Colonic mucosa (tissue), 4 donors: ENCODE data around the gene ZNF488. TPM values are rescaled to one million over a fixed set of nuclear protein-coding genes. Genes with fewer than 3 reads are reported as not detected.

Experiments
- DNase-seq: peaks from one replicate; pipeline ENCODE4 v3.0.0-alpha.2; 2020
- H3K27ac ChIP-seq: fragments of 200-600 bp; one replicate; pipeline ENCODE4 v1.8.0; 2021
- H3K27me3 ChIP-seq: fragments of 200-600 bp; one replicate; pipeline ENCODE4 v1.8.0; 2021
- H3K36me3 ChIP-seq: fragments of 200-600 bp; one replicate; pipeline ENCODE4 v1.8.0; 2021
- H3K4me1 ChIP-seq: fragments of 200-600 bp; one replicate; pipeline ENCODE4 v1.8.0; 2021; ENCODE audit warnings: mild to moderate bottlenecking
- H3K4me3 ChIP-seq: fragments of 200-600 bp; one replicate; pipeline ENCODE4 v1.8.0; 2021
- H3K9ac ChIP-seq, 2 donors: one replicate each; pipeline ENCODE4 v1.7.0; 2013; ENCODE audit warnings: control low read depth in 2 of 2, low read depth in 2 of 2, low read length in 2 of 2
- H3K9me3 ChIP-seq: fragments of 200-600 bp; one replicate; pipeline ENCODE4 v1.8.0; 2021
- CTCF ChIP-seq: fragments of 200-600 bp; IDR thresholded peaks from one replicate; pipeline ENCODE4 v1.8.0; 2022; ENCODE audit warnings: antibody characterized with exemption, mild to moderate bottlenecking
- intact Hi-C: fragments of 100-400 bp; cut with DNase I; formaldehyde crosslinking; loops from one replicate; pipeline ENCODE4 v1.14.1; 2022
- total RNA-seq, 2 donors: library from RNA; stranded (reverse); fragmentation: NEBNext Ultra II Directional in 1 of 2; extraction: Animal tissue kit (Norgen Biotek cat#: 25700) in 1 of 2; gene quantifications; one replicate each; pipeline ENCODE4 v1.2.1, GENCODE V29; 2021
- donor health status: healthy.
- donor health status: DM: no; HTN: no; CAD: no.
- donor health status: DM: no; HTN: no; CAD: no.

Gene ZNF488
- total RNA-seq, 2 donors from 2014 or later, result 1.3 to 4.1 TPM

- Histone ChIP-seq H3K9ac (no peak within 1 kb of the TSS), H3K4me1 (no peaks in the 10 kb centered on the region), H3K27me3 (no peaks in the 10 kb centered on the region), H3K4me3 (no peak within 1 kb of the TSS), H3K9me3 (no peaks in the 10 kb centered on the region), H3K27ac (no peak within 1 kb of the TSS), H3K36me3 (no peaks in the 10 kb centered on the region)
- no peak for DNase-seq
- TF ChIP-seq CTCF, result no peak
- intact Hi-C loops, result no loop called here
Measured at GRCh38 chr10:47348138-47348651, 35.9 kb downstream of the ZNF488 start, which contains the start of gene RBP3. TSS of gene RBP3 (plus strand) at chr10:47348363. CDS start at chr10:47348485, 122 bp downstream.

- no peak for DNase-seq
- H3K4me1 ChIP-seq, result no peaks in the 10 kb centered on the region
- no peaks in the 10 kb centered on the region for H3K36me3 ChIP-seq
- no peak overlapping the region for H3K9ac ChIP-seq
- no peak overlapping the region for H3K27ac ChIP-seq
- no peaks in the 10 kb centered on the region for H3K27me3 ChIP-seq
- TF ChIP-seq CTCF, result no peak
- H3K9me3 ChIP-seq, result no peaks in the 10 kb centered on the region
- no peak overlapping the region for H3K4me3 ChIP-seq
- intact Hi-C loops, result no loop called here
Measured at GRCh38 chr10:47347303-47347675, 36.8 kb downstream of the ZNF488 start.

GRCh38 chr10:47346581-47347302 lies 37.4 kb downstream of the ZNF488 start:
- DNase-seq, result peak; percentile 44
- no peak overlapping the region for H3K4me3 ChIP-seq
- H3K4me1 ChIP-seq, result no peaks in the 10 kb centered on the region
- no peaks in the 10 kb centered on the region for H3K9me3 ChIP-seq
- H3K27me3 ChIP-seq, result no peaks in the 10 kb centered on the region
- no peak overlapping the region for H3K27ac ChIP-seq
- intact Hi-C loops, result no loop called here
- H3K9ac ChIP-seq, result no peak overlapping the region
- no peaks in the 10 kb centered on the region for H3K36me3 ChIP-seq
- no peak for TF ChIP-seq CTCF

- peaks cover under 1% of the 10 kb centered on the region for H3K4me1 ChIP-seq
- no peak overlapping the region for H3K4me3 ChIP-seq
- no peak for TF ChIP-seq CTCF
- H3K27ac ChIP-seq, result no peak overlapping the region
- no peaks in the 10 kb centered on the region for H3K27me3 ChIP-seq
- H3K9me3 ChIP-seq, result no peaks in the 10 kb centered on the region
- no peaks in the 10 kb centered on the region for H3K36me3 ChIP-seq
- intact Hi-C loops, result no loop called here
- no peak overlapping the region for H3K9ac ChIP-seq
- no peak for DNase-seq
Measured at GRCh38 chr10:47344996-47345870, 38.9 kb downstream of the ZNF488 start.

GRCh38 chr10:47340608-47341170 lies 43.4 kb downstream of the ZNF488 start:
- DNase-seq, result peak; percentile 80
- H3K9me3 ChIP-seq, result no peaks in the 10 kb centered on the region
- H3K4me3 ChIP-seq, result no peak overlapping the region
- peak; percentile 97 for TF ChIP-seq CTCF
- H3K27me3 ChIP-seq, result no peaks in the 10 kb centered on the region
- no peaks in the 10 kb centered on the region for H3K36me3 ChIP-seq
- intact Hi-C loops, result no loop called here
- H3K27ac ChIP-seq, result no peak overlapping the region
- H3K4me1 ChIP-seq, result peaks cover 3% of the 10 kb centered on the region
- H3K9ac ChIP-seq, result no peak overlapping the region
